ENCODE measurements around the gene GMPPB.

GMPPB gene

GRCh38 chr3:49747792-49748480 lies 24.2 kb upstream of the GMPPB start:
- TF ChIP-seq CTCF (IDR thresholded peaks at IDR 0.05; ENCODE audit: control insufficient read depth, extremely low read depth, insufficient read depth), result no peak
- DNase-seq (ENCODE audit: low read depth), result no peak
- H3K4me3 ChIP-seq (ENCODE audit: low read depth, low read length), result no peak overlapping the region

- no peak for TF ChIP-seq CTCF (IDR thresholded peaks at IDR 0.05; ENCODE audit: control insufficient read depth, extremely low read depth, insufficient read depth)
- H3K4me3 ChIP-seq (ENCODE audit: low read depth, low read length), result no peak overlapping the region
- peak; percentile 71 for DNase-seq (ENCODE audit: low read depth)
These were observed 22.2 kb upstream of the GMPPB start for GRCh38 chr3:49745986-49746385.

GRCh38 chr3:49740427-49740826 lies 16.7 kb upstream of the GMPPB start:
- DNase-seq (ENCODE audit: low read depth), result no peak
- TF ChIP-seq CTCF (IDR thresholded peaks at IDR 0.05; ENCODE audit: control insufficient read depth, extremely low read depth, insufficient read depth), result no peak
- H3K4me3 ChIP-seq (ENCODE audit: low read depth, low read length), result no peak overlapping the region

- TF ChIP-seq CTCF (IDR thresholded peaks at IDR 0.05; ENCODE audit: control insufficient read depth, extremely low read depth, insufficient read depth), result no peak
- no peak overlapping the region for H3K4me3 ChIP-seq (ENCODE audit: low read depth, low read length)
- no peak for DNase-seq (ENCODE audit: low read depth)
These were observed 14.4 kb upstream of the GMPPB start for GRCh38 chr3:49738067-49738713.

GRCh38 chr3:49734752-49735151 lies 11.0 kb upstream of the GMPPB start:
- DNase-seq (ENCODE audit: low read depth), result no peak
- TF ChIP-seq CTCF (IDR thresholded peaks at IDR 0.05; ENCODE audit: control insufficient read depth, extremely low read depth, insufficient read depth), result no peak
- no peak overlapping the region for H3K4me3 ChIP-seq (ENCODE audit: low read depth, low read length)

- H3K4me3 ChIP-seq (ENCODE audit: low read depth, low read length), result no peak overlapping the region
- DNase-seq (ENCODE audit: low read depth), result no peak
- no peak for TF ChIP-seq CTCF (IDR thresholded peaks at IDR 0.05; ENCODE audit: control insufficient read depth, extremely low read depth, insufficient read depth)
These were observed 9.8 kb upstream of the GMPPB start for GRCh38 chr3:49733551-49733950.

GRCh38 chr3:49732597-49732996 lies 8.8 kb upstream of the GMPPB start:
- H3K4me3 ChIP-seq (ENCODE audit: low read depth, low read length), result no peak overlapping the region
- no peak for TF ChIP-seq CTCF (IDR thresholded peaks at IDR 0.05; ENCODE audit: control insufficient read depth, extremely low read depth, insufficient read depth)
- DNase-seq (ENCODE audit: low read depth), result no peak
